Right ventricle myocardium inferior (tissue), 1 donor: ENCODE data around the gene PCK2. TPM values are rescaled to one million over a fixed set of nuclear protein-coding genes. Genes with fewer than 3 reads are reported as not detected.
"Not testable (repeated sequence)": the region's sequence is repeated elsewhere in the genome, so short reads cannot be mapped to it uniquely, and the experiment has no call there.

Source experiments
- ATAC-seq: fragments of 200-7000 bp; cut with Tn5 transposase; one replicate; pipeline ENCODE4 v1.9.1; 2020; ENCODE audit warnings: mild to moderate bottlenecking, moderate library complexity
- DNase-seq: peaks from one replicate; pipeline ENCODE4 v3.0.0; 2021; ENCODE audit errors: missing footprints
- intact Hi-C: fragments of 100-400 bp; cut with DNase I; formaldehyde crosslinking; loops from one replicate; pipeline ENCODE4 v1.11.0; 2022
- long read RNA-seq: library from polyadenylated mRNA; unstranded; transcript quantifications from one replicate; pipeline ENCODE4 v2.0.0, GENCODE V29; 2021
- total RNA-seq: library from RNA; stranded (reverse); fragmentation: NEBNext Ultra II Directional; extraction: Animal tissue kit (Norgen Biotek cat#: 25700); gene quantifications from one replicate; pipeline ENCODE4 v1.2.1, GENCODE V29; 2021
- donor health status: DM: no; HTN: yes; CAD: no; lungs with severe emphysema.

PCK2 gene
- 4.3 TPM for total RNA-seq
- long read RNA-seq, partial matches to known transcripts = 0 of 3 reads
- long read RNA-seq, other reads (novel, unspliced or antisense) = 1 of 3 reads

GRCh38 chr14:24093901-24094840, at the start of gene PCK2:
PCK2 (plus strand) TSS chr14:24094311; CDS start chr14:24094406, 95 bp downstream.
- intact Hi-C loops = loop anchor here (2.0 kb wide), 1 partner anchor 15 kb away; no protein-coding TSS in a partner anchor
- ATAC-seq (peak; percentile 94), DNase-seq (peak; percentile 96)

GRCh38 chr14:24049002-24049401, 45.1 kb upstream of the PCK2 start:
- intact Hi-C loops, ATAC-seq, DNase-seq: not testable (repeated sequence)

- ATAC-seq, DNase-seq, intact Hi-C loops: not testable (repeated sequence)
Measured at GRCh38 chr14:24050753-24051152, 43.4 kb upstream of the PCK2 start.

GRCh38 chr14:24051176-24051788, 42.8 kb upstream of the PCK2 start:
- DNase-seq = no peak
- no peak for ATAC-seq
- intact Hi-C loops = no loop called here

GRCh38 chr14:24051789-24052655, 42.1 kb upstream of the PCK2 start, which contains the start of gene CARMIL3:
CARMIL3 (plus strand) TSS chr14:24052009; CDS start chr14:24052154, 145 bp downstream.
- intact Hi-C loops = no loop called here
- ATAC-seq (peak; percentile 90), DNase-seq (peak; percentile 82)

GRCh38 chr14:24052656-24053547, 41.2 kb upstream of the PCK2 start:
- no peak for ATAC-seq
- intact Hi-C loops = no loop called here
- no peak for DNase-seq

- ATAC-seq (no peak), DNase-seq (no peak)
- intact Hi-C loops = no loop called here
Measured at GRCh38 chr14:24053548-24054323, 40.4 kb upstream of the PCK2 start.

- ATAC-seq = no peak
- no peak for DNase-seq
- intact Hi-C loops = no loop called here
Measured at GRCh38 chr14:24054324-24054641, 39.8 kb upstream of the PCK2 start.

GRCh38 chr14:24054646-24055045, 39.5 kb upstream of the PCK2 start:
- ATAC-seq = no peak
- no peak for DNase-seq
- intact Hi-C loops = loop anchor here (5.0 kb wide), 1 partner anchor 53 kb away; no protein-coding TSS in a partner anchor

GRCh38 chr14:24055971-24056799, 37.9 kb upstream of the PCK2 start:
- DNase-seq = no peak
- intact Hi-C loops = loop anchor here (5.0 kb wide), 1 partner anchor 51 kb away; no protein-coding TSS in a partner anchor

GRCh38 chr14:24056800-24057184, 37.3 kb upstream of the PCK2 start:
- no peak for ATAC-seq
- intact Hi-C loops = loop anchor here (5.0 kb wide), 1 partner anchor 51 kb away; no protein-coding TSS in a partner anchor
- no peak for DNase-seq

More at GRCh38 chr14:24055971-24056799, 37.9 kb upstream of the PCK2 start:
- no peak for ATAC-seq

GRCh38 chr14:24057271-24057670, 36.8 kb upstream of the PCK2 start:
- intact Hi-C loops = loop anchor here (5.0 kb wide), 1 partner anchor 50 kb away; no protein-coding TSS in a partner anchor
- ATAC-seq = no peak
- no peak for DNase-seq

- ATAC-seq (peak; percentile 3), DNase-seq (no peak)
- intact Hi-C loops = loop anchor here (2.0 to 5.0 kb wide), 2 partner anchors 33 to 49 kb away; no protein-coding TSS in a partner anchor
Measured at GRCh38 chr14:24057867-24058259, 36.2 kb upstream of the PCK2 start.

- no peak for DNase-seq
- intact Hi-C loops = loop anchor here (2.0 to 5.0 kb wide), 2 partner anchors 32 to 49 kb away; no protein-coding TSS in a partner anchor
- peak; percentile 77 for ATAC-seq
Measured at GRCh38 chr14:24058260-24058950, 35.7 kb upstream of the PCK2 start.

GRCh38 chr14:24058951-24059475, 35.1 kb upstream of the PCK2 start:
- intact Hi-C loops = loop anchor here (2.0 to 5.0 kb wide), 2 partner anchors 32 to 48 kb away; no protein-coding TSS in a partner anchor
- no peak for ATAC-seq

More at GRCh38 chr14:24058951-24059475, 35.1 kb upstream of the PCK2 start:
- no peak for DNase-seq
